ENCODE results near the gene SOX1.

- TF ChIP-seq, protein P1, sequence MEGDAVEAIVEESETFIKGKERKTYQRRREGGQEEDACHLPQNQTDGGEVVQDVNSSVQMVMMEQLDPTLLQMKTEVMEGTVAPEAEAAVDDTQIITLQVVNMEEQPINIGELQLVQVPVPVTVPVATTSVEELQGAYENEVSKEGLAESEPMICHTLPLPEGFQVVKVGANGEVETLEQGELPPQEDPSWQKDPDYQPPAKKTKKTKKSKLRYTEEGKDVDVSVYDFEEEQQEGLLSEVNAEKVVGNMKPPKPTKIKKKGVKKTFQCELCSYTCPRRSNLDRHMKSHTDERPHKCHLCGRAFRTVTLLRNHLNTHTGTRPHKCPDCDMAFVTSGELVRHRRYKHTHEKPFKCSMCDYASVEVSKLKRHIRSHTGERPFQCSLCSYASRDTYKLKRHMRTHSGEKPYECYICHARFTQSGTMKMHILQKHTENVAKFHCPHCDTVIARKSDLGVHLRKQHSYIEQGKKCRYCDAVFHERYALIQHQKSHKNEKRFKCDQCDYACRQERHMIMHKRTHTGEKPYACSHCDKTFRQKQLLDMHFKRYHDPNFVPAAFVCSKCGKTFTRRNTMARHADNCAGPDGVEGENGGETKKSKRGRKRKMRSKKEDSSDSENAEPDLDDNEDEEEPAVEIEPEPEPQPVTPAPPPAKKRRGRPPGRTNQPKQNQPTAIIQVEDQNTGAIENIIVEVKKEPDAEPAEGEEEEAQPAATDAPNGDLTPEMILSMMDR (IDR thresholded peaks at IDR 0.05; ENCODE audit: extremely low read depth in 1 of 2, insufficient read depth in 1 of 2, low read depth in 1 of 2, low read length in 2 of 2): no peak
- no peak for TF ChIP-seq EZH2 (IDR thresholded peaks at IDR 0.05; ENCODE audit: borderline replicate concordance, low read depth, low read length, severe bottlenecking)
- no peak for TF ChIP-seq POLR2A (IDR thresholded peaks at IDR 0.05; ENCODE audit: low read depth, low read length)
- no peak for TF ChIP-seq MYC (IDR thresholded peaks at IDR 0.05; ENCODE audit: low read depth, low read length)
- no peak for TF ChIP-seq POLR2AphosphoS5 (IDR thresholded peaks at IDR 0.05; ENCODE audit: insufficient read depth, low read depth, low read length)
- TF ChIP-seq, protein P2, sequence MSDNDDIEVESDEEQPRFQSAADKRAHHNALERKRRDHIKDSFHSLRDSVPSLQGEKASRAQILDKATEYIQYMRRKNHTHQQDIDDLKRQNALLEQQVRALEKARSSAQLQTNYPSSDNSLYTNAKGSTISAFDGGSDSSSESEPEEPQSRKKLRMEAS (IDR thresholded peaks at IDR 0.05; ENCODE audit: insufficient read depth, insufficient read length): no peak
- TF ChIP-seq JUN (IDR thresholded peaks at IDR 0.05; ENCODE audit: borderline replicate concordance, insufficient read depth, insufficient read length, low read depth): no peak
Measured at GRCh38 chr13:112056284-112056727, 10.6 kb upstream of the SOX1 start.
